Aorta (tissue), 5 donors: Measurements from ENCODE around the gene KIF26B. TPM values are rescaled to one million over a fixed set of nuclear protein-coding genes. Genes with fewer than 3 reads are reported as not detected.
"Not testable (repeated sequence)": the region's sequence is repeated elsewhere in the genome, so short reads cannot be mapped to it uniquely, and the experiment has no call there.

Source experiments
- ATAC-seq: fragments of 200-7000 bp; cut with Tn5 transposase; one replicate; pipeline ENCODE4 v1.9.1; 2022; ENCODE audit warnings: moderate library complexity; ENCODE audit not compliant: low FRiP score
- DNase-seq, 2 donors: peaks; one replicate each; pipeline ENCODE4 v3.0.0-alpha.2; 2020
- H3K27ac ChIP-seq, 2 donors: one replicate each; pipeline ENCODE4 v1.5.1; 2013; ENCODE audit warnings: low read length in 2 of 2, mild to moderate bottlenecking in 2 of 2, moderate library complexity in 2 of 2, control low read depth in 1 of 2, inconsistent platforms in 1 of 2, low read depth in 1 of 2
- H3K27me3 ChIP-seq, 2 donors: one replicate each; pipeline ENCODE4 v1.6.1; 2013; ENCODE audit warnings: control low read depth in 1 of 2, low read length in 1 of 2, mild to moderate bottlenecking in 1 of 2, moderate library complexity in 1 of 2; ENCODE audit not compliant: insufficient read depth in 2 of 2, control insufficient read depth in 1 of 2
- H3K36me3 ChIP-seq, 2 donors: one replicate each; pipeline ENCODE4 v1.6.1; 2013; ENCODE audit warnings: control low read depth in 1 of 2, low read length in 1 of 2, mild to moderate bottlenecking in 1 of 2; ENCODE audit not compliant: insufficient read depth in 2 of 2, control insufficient read depth in 1 of 2
- H3K4me1 ChIP-seq, 2 donors: one replicate each; pipeline ENCODE4 v1.6.1; 2013; ENCODE audit warnings: low read length in 2 of 2, control low read depth in 1 of 2, mild to moderate bottlenecking in 1 of 2, moderate library complexity in 1 of 2; ENCODE audit not compliant: insufficient read depth in 2 of 2, control insufficient read depth in 1 of 2
- H3K4me3 ChIP-seq, 2 donors: one replicate each; pipeline ENCODE4 v1.5.1; 2013; ENCODE audit warnings: low read length in 2 of 2, control low read depth in 1 of 2, mild to moderate bottlenecking in 1 of 2
- H3K9me3 ChIP-seq: one replicate; pipeline ENCODE4 v1.6.1; 2013; ENCODE audit warnings: mild to moderate bottlenecking, low read length; ENCODE audit not compliant: control insufficient read depth
- WGBS, 2 donors: extraction: QIAGEN DNeasy Blood & Tissue Kit; methylation state at CpG; one replicate each; pipeline ENCODE4 v1.1.7; 2013; 5-methylcytosine and 5-hydroxymethylcytosine counted together
- intact Hi-C, 2 donors: fragments of 100-400 bp; cut with DNase I; formaldehyde crosslinking; loops; one replicate each; pipeline versions ENCODE4 v1.14.2 to v1.15.0; 2022
- polyA plus RNA-seq, 2 donors: library from polyadenylated mRNA; stranded (reverse); fragments of 200-250 nt; gene quantifications; one replicate each; pipeline ENCODE4 v1.2.3, GENCODE V29; 2013
- total RNA-seq, 2 donors: library from RNA; stranded (reverse); fragmentation: NEBNext Ultra II Directional; extraction: Animal tissue kit (Norgen Biotek cat#: 25700); gene quantifications; one replicate each; pipeline ENCODE4 v1.2.1, GENCODE V29; 2021
- donor health status: healthy with polysubstance abuse.
- donor health status: Bipolar disorder and iron deficiency.
- donor health status: DM: no; HTN: no; CAD: no.
- donor health status: DM: no; HTN: no; CAD: no.
- donor health status: DM: yes; HTN: yes; CAD: no.

The KIF26B gene
- total and polyA plus RNA-seq, 4 donors = under 0.01 to 0.58 (median 0.30) TPM

GRCh38 chr1:245730801-245731200 lies 576.0 kb downstream of the KIF26B start:
- intact Hi-C loops = no loop called here
- Histone ChIP-seq H3K9me3 (no peaks in the 10 kb centered on the region), H3K36me3 (no peaks in the 10 kb centered on the region), H3K27me3 (no peaks in the 10 kb centered on the region), H3K4me1 (no peaks in the 10 kb centered on the region), H3K27ac (no peak overlapping the region), H3K4me3 (no peak overlapping the region)
- ATAC-seq (no peak), DNase-seq (no peak)
- 68 to 75% methylated on average over 2 of the region's 2 CpGs for WGBS, 2 donors

DNA sequence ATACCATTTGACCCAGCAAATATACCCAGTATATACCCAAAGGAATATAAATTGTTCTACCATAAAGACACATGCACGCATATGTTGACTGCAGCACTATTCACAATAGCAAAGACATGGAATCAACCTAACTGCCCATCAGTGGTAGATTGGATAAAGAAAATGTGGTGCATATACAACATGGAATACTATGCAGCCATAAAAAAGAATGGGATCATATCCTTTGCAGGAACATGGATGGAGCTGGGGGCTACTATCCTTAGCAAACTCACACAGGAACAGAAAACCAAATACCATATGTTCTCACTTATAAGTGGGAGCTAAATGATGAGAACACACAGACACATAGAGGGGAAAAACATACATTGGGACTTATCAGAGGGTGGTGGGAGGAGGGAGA lies 585.6 kb downstream of the KIF26B start:
- H3K27ac ChIP-seq, H3K27me3 ChIP-seq, intact Hi-C loops, H3K4me3 ChIP-seq, H3K36me3 ChIP-seq, H3K9me3 ChIP-seq, ATAC-seq, H3K4me1 ChIP-seq, DNase-seq: not testable (repeated sequence)
- 96% methylated on average over 1 of the region's 1 CpG for WGBS, 2 donors

- H3K27ac ChIP-seq = no peak overlapping the region
- H3K4me1 ChIP-seq = no peaks in the 10 kb centered on the region
- no peaks in the 10 kb centered on the region for H3K9me3 ChIP-seq
- DNase-seq = no peak
- no peaks in the 10 kb centered on the region for H3K36me3 ChIP-seq
- no peak overlapping the region for H3K4me3 ChIP-seq
- intact Hi-C loops = no loop called here
- no peaks in the 10 kb centered on the region for H3K27me3 ChIP-seq
- ATAC-seq = no peak
- 25 to 33% methylated on average over 9 of the region's 9 CpGs for WGBS, 2 donors
Observed at GRCh38 chr1:245742896-245743295, 588.1 kb downstream of the KIF26B start.

GRCh38 chr1:245748240-245748639 lies 593.5 kb downstream of the KIF26B start:
- 70 to 86% methylated on average over 10 of the region's 10 CpGs for WGBS, 2 donors
- intact Hi-C loops = no loop called here
- H3K27ac ChIP-seq = no peak overlapping the region

GRCh38 chr1:245748646-245749045 lies 593.9 kb downstream of the KIF26B start:
- 94 to 96% methylated on average over 3 of the region's 3 CpGs for WGBS, 2 donors
- Histone ChIP-seq H3K4me1 (no peaks in the 10 kb centered on the region), H3K27me3 (no peaks in the 10 kb centered on the region), H3K4me3 (no peak overlapping the region), H3K36me3 (peaks cover 0 to 3% of the 10 kb centered on the region in 2 donors), H3K9me3 (peaks cover 2% of the 10 kb centered on the region), H3K27ac (no peak overlapping the region)
- ATAC-seq = no peak
- intact Hi-C loops = no loop called here
- DNase-seq = no peak

More at GRCh38 chr1:245748240-245748639, 593.5 kb downstream of the KIF26B start:
- peaks cover 2% of the 10 kb centered on the region for H3K9me3 ChIP-seq
- no peaks in the 10 kb centered on the region for H3K4me1 ChIP-seq
- no peaks in the 10 kb centered on the region for H3K27me3 ChIP-seq
- no peak for ATAC-seq
- no peak overlapping the region for H3K4me3 ChIP-seq
- H3K36me3 ChIP-seq = peaks cover 0 to 3% of the 10 kb centered on the region in 2 donors
- DNase-seq = no peak

GRCh38 chr1:245749053-245749452 lies 594.3 kb downstream of the KIF26B start:
- DNase-seq = no peak
- no peak overlapping the region for H3K27ac ChIP-seq
- 93% methylated on average over 3 of the region's 3 CpGs for WGBS, 2 donors

GRCh38 chr1:245750261-245750660 lies 595.5 kb downstream of the KIF26B start:
- Histone ChIP-seq H3K27ac (no peak overlapping the region), H3K9me3 (peaks cover 4% of the 10 kb centered on the region), H3K4me1 (no peaks in the 10 kb centered on the region), H3K36me3 (peaks cover 0 to 3% of the 10 kb centered on the region in 2 donors), H3K4me3 (no peak overlapping the region), H3K27me3 (no peaks in the 10 kb centered on the region)
- intact Hi-C loops = no loop called here
- ATAC-seq (no peak), DNase-seq (no peak)
- WGBS, 2 donors = 48 to 60% methylated on average over 3 of the region's 3 CpGs

More at GRCh38 chr1:245749053-245749452, 594.3 kb downstream of the KIF26B start:
- ATAC-seq = no peak
- intact Hi-C loops = no loop called here
- H3K4me3 ChIP-seq = no peak overlapping the region
- H3K36me3 ChIP-seq = peaks cover 0 to 3% of the 10 kb centered on the region in 2 donors
- peaks cover 2% of the 10 kb centered on the region for H3K9me3 ChIP-seq
- H3K27me3 ChIP-seq = no peaks in the 10 kb centered on the region
- H3K4me1 ChIP-seq = no peaks in the 10 kb centered on the region

DNA sequence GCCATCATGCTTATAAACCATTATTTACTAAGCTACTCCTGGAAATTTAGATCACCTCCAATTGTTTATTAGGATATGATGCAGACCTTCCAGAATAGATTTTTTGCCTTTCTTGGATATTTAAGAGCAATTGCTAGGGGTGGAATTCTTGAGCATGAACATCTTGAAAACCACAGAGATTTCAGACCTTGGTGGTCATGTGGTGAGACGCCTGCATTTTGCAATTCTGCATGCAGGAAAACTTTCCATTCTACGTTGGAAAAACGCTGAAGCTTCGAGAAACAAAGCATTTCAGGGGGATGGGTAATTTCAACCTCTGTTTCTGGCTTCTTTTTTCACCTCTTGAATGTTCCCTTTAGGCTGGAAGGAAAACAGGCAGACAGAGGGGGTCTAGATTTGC lies 596.3 kb downstream of the KIF26B start:
- DNase-seq = no peak
- WGBS, 2 donors = 53 to 68% methylated on average over 4 of the region's 4 CpGs
- ATAC-seq = no peak
- peaks cover 4% of the 10 kb centered on the region for H3K9me3 ChIP-seq
- H3K27ac ChIP-seq = no peak overlapping the region
- intact Hi-C loops = no loop called here
- peaks cover 0 to 3% of the 10 kb centered on the region in 2 donors for H3K36me3 ChIP-seq
- H3K4me1 ChIP-seq = no peaks in the 10 kb centered on the region
- no peak overlapping the region for H3K4me3 ChIP-seq
- no peaks in the 10 kb centered on the region for H3K27me3 ChIP-seq

DNA sequence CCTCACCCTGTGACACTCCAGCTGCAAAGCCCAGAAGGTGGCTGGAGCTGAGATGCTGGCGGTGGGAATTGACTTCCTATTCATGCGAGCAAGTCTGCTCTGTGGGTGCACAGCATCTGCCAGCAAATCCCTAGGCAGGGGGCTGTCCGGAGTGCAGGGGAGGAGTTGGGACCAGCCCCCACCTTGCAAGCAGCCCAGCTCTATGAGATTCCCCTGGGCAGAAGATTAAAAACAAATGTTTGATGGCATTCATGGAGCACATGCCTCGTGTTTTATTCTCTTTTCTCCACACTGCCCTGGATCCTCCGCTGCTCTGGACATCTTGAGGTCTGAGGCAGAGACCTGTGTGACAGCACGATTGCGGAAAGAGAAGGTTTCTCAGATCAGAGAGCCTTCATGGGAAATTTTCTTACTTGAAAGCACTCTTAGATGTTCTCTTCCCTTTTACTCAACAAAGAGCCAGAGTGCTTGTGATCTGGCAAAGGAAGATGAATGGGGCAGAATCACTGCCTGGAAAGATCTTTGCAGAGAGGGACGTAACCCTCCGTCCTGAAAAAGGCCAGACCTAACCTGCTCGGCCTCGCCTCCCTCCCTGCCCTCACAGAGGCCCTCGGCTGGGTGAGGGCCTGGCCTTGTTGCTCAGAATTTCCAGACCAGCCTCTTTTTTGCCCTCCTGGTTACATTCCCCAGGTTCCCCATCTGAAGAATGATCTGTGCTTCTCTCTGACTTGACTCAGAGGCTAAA lies 597.1 kb downstream of the KIF26B start:
- Histone ChIP-seq H3K27me3 (no peaks in the 10 kb centered on the region), H3K27ac (no peak overlapping the region), H3K4me3 (no peak overlapping the region), H3K4me1 (no peaks in the 10 kb centered on the region), H3K9me3 (peaks cover 4% of the 10 kb centered on the region), H3K36me3 (peaks cover 0 to 3% of the 10 kb centered on the region in 2 donors)
- 83 to 85% methylated on average over 12 of the region's 12 CpGs for WGBS, 2 donors
- intact Hi-C loops = no loop called here
- ATAC-seq (no peak), DNase-seq (no peak)
